GM21825 (cell line): ENCODE data around the gene JRKL.
"Not testable (repeated sequence)": the region's sequence is repeated elsewhere in the genome, so short reads cannot be mapped to it uniquely, and the experiment has no call there.

ENCODE experiments used
- ATAC-seq: cut with Tn5 transposase; IDR thresholded peaks from one replicate; pipeline ENCODE4 v1.9.1; 2021; ENCODE audit warnings: mild to moderate bottlenecking, moderate library complexity; ENCODE audit not compliant: unreplicated experiment

The JRKL gene

DNA sequence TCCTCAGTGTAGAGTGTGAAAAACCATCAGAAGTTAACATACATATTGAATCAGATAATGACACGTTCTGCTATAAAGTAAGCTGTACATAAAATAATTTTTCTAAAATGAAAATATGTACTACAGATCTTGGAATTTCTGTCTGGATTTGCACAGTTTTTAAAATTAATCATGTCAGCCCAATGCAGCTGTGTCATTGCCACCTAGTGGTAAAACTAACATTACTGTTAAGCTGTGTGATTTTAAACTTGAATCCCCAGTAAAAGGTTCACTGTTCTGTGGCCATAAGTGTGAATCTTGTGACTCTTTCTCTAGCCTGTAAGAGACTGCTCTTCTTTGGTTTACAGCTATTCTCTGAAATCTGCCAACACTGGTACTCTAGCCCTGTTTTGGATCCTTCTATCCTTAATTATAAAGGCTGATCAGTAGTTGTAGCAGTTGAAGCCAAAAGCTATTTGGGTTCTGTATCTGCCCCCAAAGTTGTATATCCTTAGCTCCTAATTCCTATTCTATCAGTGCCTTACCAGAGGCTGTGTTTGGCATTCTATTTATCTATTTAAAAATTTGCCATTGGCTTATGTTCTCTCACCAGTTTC is 4.0 kb downstream of the JRKL start:
- ATAC-seq = no peak

DNA sequence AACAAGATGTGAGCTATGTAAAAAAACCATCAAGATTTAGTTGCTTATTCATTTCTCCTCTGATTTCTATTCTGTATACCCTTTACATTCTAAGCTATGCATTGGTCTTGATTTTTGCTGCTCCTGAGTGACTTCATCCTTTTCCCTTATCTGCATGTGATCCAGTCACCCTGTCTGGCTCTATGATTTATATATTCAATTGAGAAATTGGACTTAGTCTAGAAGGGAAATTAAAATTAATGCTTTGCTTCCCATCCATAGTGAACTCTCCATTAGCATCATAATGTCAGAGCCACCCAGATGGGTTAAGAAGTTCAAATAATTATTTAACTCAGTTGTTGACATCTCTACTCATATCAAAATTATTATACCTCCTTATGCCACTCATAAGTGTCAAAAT is 5.0 kb downstream of the JRKL start:
- ATAC-seq = no peak

DNA sequence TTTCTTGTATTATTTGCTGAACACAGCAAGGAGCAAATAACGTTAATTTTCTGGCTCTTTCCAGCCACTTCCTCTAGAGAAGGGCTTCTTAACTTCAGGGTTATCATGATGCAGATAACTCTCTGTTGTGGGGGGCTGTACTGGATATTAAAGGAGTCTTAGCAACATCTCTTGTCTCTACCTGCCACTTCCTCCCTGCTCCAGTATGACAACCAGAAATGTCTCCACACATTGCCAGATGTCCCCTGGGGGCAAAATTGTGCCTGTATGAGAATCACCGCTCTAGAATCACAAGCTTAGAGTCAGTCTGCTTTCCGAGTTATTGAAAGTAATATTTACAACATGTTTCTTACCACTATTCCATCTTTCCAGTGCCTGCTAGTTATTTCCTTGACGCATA is 6.8 kb downstream of the JRKL start:
- ATAC-seq = no peak

DNA sequence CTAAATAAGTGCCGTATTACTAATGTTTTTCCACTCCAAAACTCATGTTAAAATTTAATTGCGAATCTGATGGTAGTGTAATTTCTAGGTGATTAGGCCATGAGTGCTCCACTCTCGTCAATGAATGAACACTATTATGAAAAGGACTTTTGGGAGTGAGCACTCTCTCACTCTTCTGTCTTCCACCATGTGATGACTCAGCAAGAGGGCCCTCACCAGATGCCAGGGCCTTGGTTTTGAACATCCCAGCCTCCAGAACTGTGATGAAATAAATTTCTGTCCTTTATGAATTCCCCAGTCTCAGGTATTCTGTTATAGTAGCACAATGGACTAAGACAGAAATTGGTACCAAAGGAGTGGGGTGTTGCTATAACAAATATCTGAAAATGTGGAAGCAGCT is 8.1 kb downstream of the JRKL start:
- no peak for ATAC-seq

DNA sequence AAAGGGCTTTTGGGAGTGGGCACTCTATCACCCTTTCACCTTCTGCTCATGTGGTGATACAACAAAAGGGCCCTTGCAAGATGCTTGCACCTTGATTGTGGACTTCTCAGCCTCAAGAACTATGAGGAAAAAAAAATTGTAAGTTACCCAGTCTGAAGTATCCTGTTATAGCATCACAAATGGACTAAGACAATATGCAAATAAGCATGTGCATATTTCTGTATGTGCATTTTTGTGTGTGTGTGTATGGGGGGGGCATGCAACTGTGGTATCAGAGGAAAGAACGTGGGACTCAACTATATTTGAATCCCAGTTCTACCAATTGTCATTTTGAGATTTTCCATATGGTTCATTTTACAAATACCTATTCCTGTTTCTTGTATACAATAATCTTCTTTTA is 10.9 kb downstream of the JRKL start:
- ATAC-seq = no peak

DNA sequence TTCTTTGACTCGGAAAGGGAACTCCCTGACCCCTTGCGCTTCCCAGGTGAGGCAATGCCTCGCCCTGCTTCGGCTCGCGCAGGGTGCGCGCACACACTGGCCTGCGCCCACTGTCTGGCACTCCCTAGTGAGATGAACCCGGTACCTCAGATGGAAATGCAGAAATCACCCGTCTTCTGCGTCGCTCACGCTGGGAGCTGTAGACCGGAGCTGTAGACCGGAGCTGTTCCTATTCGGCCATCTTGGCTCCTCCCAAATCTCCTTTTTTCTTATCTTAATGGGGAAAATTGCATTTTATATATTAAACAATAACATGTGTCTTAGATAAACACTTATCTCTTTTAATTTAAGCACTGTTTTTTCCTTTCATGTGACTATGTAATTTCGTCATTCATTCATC is 21.6 kb downstream of the JRKL start:
- not testable (repeated sequence) for ATAC-seq

DNA sequence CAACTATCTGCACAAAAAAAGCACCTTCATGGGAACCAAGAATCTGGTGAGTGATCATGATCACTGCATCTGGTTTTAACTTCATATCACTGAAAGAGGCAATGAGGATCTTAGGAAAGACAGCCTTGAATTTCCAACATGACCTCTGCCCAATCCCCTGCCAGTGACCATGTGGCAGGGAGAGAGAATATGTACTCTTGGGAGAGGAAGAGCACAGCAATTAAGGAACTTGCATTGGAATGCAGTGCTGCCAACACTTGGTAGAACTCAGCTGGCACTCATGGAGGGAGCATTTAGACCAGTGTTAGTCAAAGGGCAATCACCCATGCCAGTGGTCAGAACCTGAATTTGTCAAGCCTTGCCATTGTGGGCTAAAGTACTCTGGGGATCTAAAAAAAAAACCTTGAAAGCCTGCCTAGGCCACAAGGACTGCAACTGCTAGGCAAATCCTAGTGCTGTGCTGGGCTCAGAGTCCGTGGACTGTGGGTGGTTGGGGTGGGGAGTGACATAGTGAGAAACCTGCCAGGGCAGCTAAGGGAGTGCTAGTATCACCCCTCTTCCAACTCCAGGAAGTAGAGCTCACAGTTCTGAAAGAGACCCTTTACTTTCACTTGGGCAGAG is 23.1 kb downstream of the JRKL start:
- ATAC-seq = no peak

DNA sequence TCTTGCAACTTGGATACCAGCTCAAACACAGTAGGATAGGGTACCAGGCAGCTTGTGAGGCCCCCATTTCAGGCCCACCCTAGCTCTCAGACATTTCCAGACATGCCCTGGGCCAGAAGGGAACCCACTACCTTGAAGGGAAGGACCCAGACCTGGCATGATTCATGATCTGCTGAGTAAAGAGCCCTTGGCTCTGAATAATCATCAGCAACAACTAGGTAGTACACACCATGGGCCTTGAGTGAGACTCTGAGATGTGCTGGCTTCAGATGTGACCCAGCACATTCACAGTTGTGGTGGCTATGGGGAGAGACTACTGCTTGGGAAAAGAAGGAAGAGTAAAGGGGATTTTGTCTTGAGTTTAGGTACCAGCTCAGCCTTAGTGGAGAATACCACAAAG is 23.6 kb downstream of the JRKL start:
- ATAC-seq = no peak

DNA sequence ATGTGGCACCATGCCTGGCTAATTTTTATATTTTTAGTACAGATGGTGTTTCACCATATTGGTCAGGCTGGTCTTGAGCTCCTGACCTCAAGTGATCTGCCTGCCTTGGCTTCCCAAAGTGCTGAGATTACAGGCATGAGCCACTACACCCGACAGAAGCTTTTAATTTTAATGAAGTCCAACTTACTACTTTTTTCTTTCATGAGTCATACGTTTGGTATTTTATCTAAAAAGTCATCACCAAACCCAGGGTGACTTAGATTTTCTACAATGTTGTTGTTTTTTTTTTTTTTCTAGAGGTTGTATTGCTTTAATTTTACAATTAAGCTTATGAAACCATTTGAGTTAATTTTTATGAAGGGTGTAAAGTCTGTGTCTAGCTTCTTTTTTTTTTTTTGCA is 34.9 kb downstream of the JRKL start:
- ATAC-seq = no peak

DNA sequence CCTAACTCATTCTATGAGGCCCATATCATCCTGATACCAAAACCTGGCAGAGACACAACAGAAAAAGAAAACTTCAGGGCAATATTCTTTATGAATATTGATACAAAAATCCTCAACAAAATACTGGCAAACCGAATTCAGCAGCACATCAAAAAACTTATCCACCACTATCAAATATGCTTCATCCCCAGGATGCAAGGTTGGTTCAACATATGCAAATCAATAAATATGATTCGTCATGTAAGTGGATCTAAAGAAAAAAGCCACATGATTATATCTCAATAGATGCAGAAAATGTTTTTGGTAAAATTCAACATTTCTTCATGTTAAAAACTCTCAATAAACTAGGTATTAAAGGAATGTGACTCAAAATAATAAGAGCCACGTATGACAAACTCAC is 40.9 kb downstream of the JRKL start:
- ATAC-seq = no peak

DNA sequence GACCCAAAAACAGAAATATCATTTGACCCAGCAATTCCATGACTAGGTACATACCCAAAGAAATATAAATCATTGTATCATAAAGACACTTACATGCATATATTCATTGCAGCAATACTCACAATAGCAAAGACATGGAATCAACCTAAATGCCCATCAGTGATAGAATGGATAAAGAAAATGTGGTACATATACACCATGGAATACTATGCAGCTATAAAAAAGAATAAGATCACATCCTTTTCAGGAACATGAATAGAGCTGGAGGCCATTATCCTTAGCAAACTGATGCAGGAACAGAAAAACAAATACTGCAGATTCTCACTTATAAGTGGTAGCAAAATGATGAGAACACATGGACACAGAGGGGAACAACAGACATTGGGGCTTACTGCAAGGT is 42.8 kb downstream of the JRKL start:
- ATAC-seq = not testable (repeated sequence)
